A549 (cell line): Measurements from ENCODE around the gene PWP1. TPM values are rescaled to one million over a fixed set of nuclear protein-coding genes. Genes with fewer than 3 reads are reported as not detected.

ENCODE experiments used
- ATAC-seq, 2 experiments: fragments of 200-7000 bp in 1 of 2; fragments of >200 bp in 1 of 2; cut with Nextera tagmentation in 1 of 2; cut with Tn5 transposase in 1 of 2; 3 replicates each; pipeline versions ENCODE4 v1.8.0 to v1.9.1; 2018 to 2020; ENCODE audit warnings: mild to moderate bottlenecking in 1 of 2, moderate library complexity in 1 of 2
- CTCF ChIA-PET: fragments of 300-600 bp; sonication (Branson Sonifier 250); formaldehyde crosslinking; extraction: SDS; loops from one replicate; lab custom pipeline; 2021; ENCODE audit warnings: antibody characterized with exemption, inconsistent platforms; lab: Yijun Ruan, JAX
- POLR2A ChIA-PET: fragments of 350-600 bp; formaldehyde crosslinking; extraction: SDS; loops from one replicate; lab custom pipeline; 2021; ENCODE audit warnings: antibody characterized with exemption, inconsistent platforms; lab: Yijun Ruan, JAX
- DNase-seq, 2 experiments: peaks; one replicate each; pipeline versions ENCODE4 v3.0.0 to v3.0.0-alpha.2; 2011 to 2016; ENCODE audit warnings: low read depth in 1 of 2, low spot score in 1 of 2
- FAIRE-seq: peaks from 2 replicates; lab custom pipeline; 2011; peaks lifted over from hg19 to GRCh38; lab: Jason Lieb, UNC
- H3K27ac ChIP-seq, 2 experiments: fragments of >200 bp; sonication (Bioruptor Twin); formaldehyde crosslinking; 3 replicates each; pipeline ENCODE4 v1.5.1; 2016 to 2017
- H3K4me1 ChIP-seq: fragments of >200 bp; sonication (Bioruptor Twin); formaldehyde crosslinking; 3 replicates; pipeline ENCODE4 v1.6.1; 2016
- H3K4me2 ChIP-seq: fragments of >200 bp; sonication (Bioruptor Twin); formaldehyde crosslinking; 3 replicates; pipeline ENCODE4 v1.6.1; 2016
- H3K4me3 ChIP-seq: fragments of >200 bp; sonication (Bioruptor Twin); formaldehyde crosslinking; 3 replicates; pipeline ENCODE4 v1.5.1; 2016
- H3K9me3 ChIP-seq: fragments of >200 bp; sonication (Bioruptor Twin); formaldehyde crosslinking; 3 replicates; pipeline ENCODE4 v1.6.1; 2016
- CBX2 ChIP-seq: fragments of 200-600 bp; sonication (generic); IDR thresholded peaks from 2 replicates; pipeline ENCODE4 v1.6.1; 2016; ENCODE audit warnings: low read depth, mild to moderate bottlenecking, borderline replicate concordance
- CBX8 ChIP-seq: fragments of 200-600 bp; sonication (generic); IDR thresholded peaks from 2 replicates; pipeline ENCODE4 v1.6.1; 2016
- CEBPB ChIP-seq, 2 experiments: fragments of >200 bp in 1 of 2; sonication (Bioruptor Twin) in 1 of 2; formaldehyde crosslinking in 1 of 2; IDR thresholded peaks; 2 replicates each; pipeline ENCODE4 v1.6.1; 2012 to 2016
- CHD2 ChIP-seq: fragments of 150-350 bp; IDR thresholded peaks from 2 replicates; pipeline ENCODE4 v1.6.1; 2014; ENCODE audit warnings: low read length; ENCODE audit not compliant: partially characterized antibody
- CTCF ChIP-seq: fragments of >200 bp; sonication (Bioruptor Twin); formaldehyde crosslinking; IDR thresholded peaks from 3 replicates; pipeline ENCODE4 v1.5.1; 2016
- E2F6 ChIP-seq: IDR thresholded peaks from 2 replicates; pipeline ENCODE4 v1.6.1; 2012; ENCODE audit warnings: low read depth, borderline replicate concordance
- ELK1 ChIP-seq: fragments of 150-350 bp; IDR thresholded peaks from 2 replicates; pipeline ENCODE4 v1.6.1; 2014; ENCODE audit warnings: low read depth, mild to moderate bottlenecking, low read length
- EP300 ChIP-seq, 2 experiments: fragments of >200 bp; sonication (Bioruptor Twin); formaldehyde crosslinking; IDR thresholded peaks; 2 replicates in 1 of 2; 3 replicates in 1 of 2; pipeline ENCODE4 v1.6.1; 2016 to 2017
- ESRRA ChIP-seq: fragments of 150-350 bp; IDR thresholded peaks from 2 replicates; pipeline ENCODE4 v1.6.1; 2014; ENCODE audit warnings: mild to moderate bottlenecking, low read length, borderline replicate concordance
- FOSB ChIP-seq: fragments of 250-450 bp; sonication (Bioruptor Pico); IDR thresholded peaks from 2 replicates; pipeline ENCODE4 v1.5.0; 2020; ENCODE audit warnings: mild to moderate bottlenecking, moderate library complexity
- FOXS1 ChIP-seq: fragments of 250-450 bp; sonication (Bioruptor Pico); IDR thresholded peaks from 2 replicates; pipeline ENCODE4 v1.5.0; 2020; ENCODE audit warnings: mild to moderate bottlenecking, moderate library complexity
- GATA3 ChIP-seq: IDR thresholded peaks from 2 replicates; pipeline ENCODE4 v1.6.1; 2012; ENCODE audit warnings: borderline replicate concordance
- HDAC2 ChIP-seq: fragments of 200-600 bp; sonication (generic); IDR thresholded peaks from 2 replicates; pipeline ENCODE4 v1.6.1; 2016
- MAZ ChIP-seq: fragments of 150-350 bp; IDR thresholded peaks from 2 replicates; pipeline ENCODE4 v1.6.1; 2014; ENCODE audit warnings: antibody characterized with exemption, low read depth, low read length, borderline replicate concordance
- MYC ChIP-seq: IDR thresholded peaks from 2 replicates; pipeline ENCODE4 v1.6.1; 2012; ENCODE audit warnings: mild to moderate bottlenecking, inconsistent platforms, low read length, improper control_type of control experiment, borderline replicate concordance
- PHF8 ChIP-seq: fragments of 200-600 bp; sonication (generic); IDR thresholded peaks from 2 replicates; pipeline ENCODE4 v1.6.1; 2016; ENCODE audit warnings: low read depth, mild to moderate bottlenecking, antibody characterized with exemption, moderate library complexity, borderline replicate concordance
- RNF2 ChIP-seq: fragments of 200-600 bp; sonication (generic); IDR thresholded peaks from 2 replicates; pipeline ENCODE4 v1.6.1; 2016; ENCODE audit warnings: low read depth, mild to moderate bottlenecking, antibody characterized with exemption, moderate library complexity, borderline replicate concordance
- SMC3 ChIP-seq: fragments of >200 bp; sonication (Bioruptor Twin); formaldehyde crosslinking; IDR thresholded peaks from 3 replicates; pipeline ENCODE4 v1.6.1; 2018; ENCODE audit warnings: inconsistent platforms
- SREBF2 ChIP-seq: fragments of 450-650 bp; IDR thresholded peaks from 2 replicates; pipeline ENCODE4 v1.6.1; 2014; ENCODE audit warnings: mild to moderate bottlenecking, moderate library complexity
- ZFP36 ChIP-seq: fragments of 450-650 bp; IDR thresholded peaks from 2 replicates; pipeline ENCODE4 v1.6.1; 2014; ENCODE audit warnings: borderline replicate concordance; ENCODE audit not compliant: partially characterized antibody
- ZNF302 ChIP-seq: fragments of 250-450 bp; sonication (Bioruptor Pico); IDR thresholded peaks from 2 replicates; pipeline ENCODE4 v1.9.0; 2021; ENCODE audit warnings: inconsistent platforms, mild to moderate bottlenecking, moderate library complexity
- WGBS: methylation state at CpG from one replicate; pipeline ENCODE4 v1.1.6; 2017; ENCODE audit errors: missing lambda C conversion rate; 5-methylcytosine and 5-hydroxymethylcytosine counted together
- polyA plus RNA-seq, 4 experiments: library from polyadenylated mRNA; depleted of rRNA in 3 of 4; stranded (reverse); fragments of >200 nt; fragmentation: RNase III in 1 of 4; extraction: RNeasy Plus Mini Kit Qiagen cat#74134 plus additional on column Dnase treatment in 1 of 4; gene quantifications; 2 replicates in 3 of 4; 3 replicates in 1 of 4; pipeline ENCODE4 v1.2.3, GENCODE V29; 2011 to 2017

PWP1 gene
- polyA plus RNA-seq, 2 of the 4 experiments (the other 2 are of a cell fraction) = 132 to 191 TPM

- POLR2A ChIA-PET = no interaction called here
These were observed 50.2 kb downstream of the PWP1 start for GRCh38 chr12:107735763-107736162.

GRCh38 chr12:107736914-107737313, 51.3 kb downstream of the PWP1 start:
- Histone ChIP-seq H3K4me2 (no peak overlapping the region), H3K4me3 (no peak overlapping the region), H3K9me3 (no peaks in the 10 kb centered on the region), H3K27ac (no peak overlapping the region), H3K4me1 (no peaks in the 10 kb centered on the region)
- no peak for DNase-seq
- ATAC-seq = no peak
- POLR2A ChIA-PET = no interaction called here
- no peak for TF ChIP-seq EP300 (IDR thresholded peaks at IDR 0.05)
- TF ChIP-seq ZFP36 = no peak
- no peak for TF ChIP-seq SMC3
- no peak for TF ChIP-seq HDAC2
- no peak for TF ChIP-seq CEBPB (IDR thresholded peaks at IDR 0.05)
- no peak for TF ChIP-seq ZNF302 (CRISPR knock-in tag)
- no peak for TF ChIP-seq FOXS1 (CRISPR knock-in tag)
- TF ChIP-seq E2F6 = no peak
- TF ChIP-seq MYC = no peak
- TF ChIP-seq CBX8 = no peak
- no peak for TF ChIP-seq FOSB (CRISPR knock-in tag)
- no peak for TF ChIP-seq CTCF
- no peak for TF ChIP-seq ELK1
- no peak for TF ChIP-seq GATA3
- no peak for TF ChIP-seq ESRRA
- no peak for TF ChIP-seq PHF8
- TF ChIP-seq CHD2 = no peak
- TF ChIP-seq CBX2 = no peak
- no peak for TF ChIP-seq RNF2
- no peak for FAIRE-seq
- 92% methylated on average over 4 of the region's 4 CpGs for WGBS
- CTCF ChIA-PET = no interaction called here

More at GRCh38 chr12:107735763-107736162, 50.2 kb downstream of the PWP1 start:
- TF ChIP-seq EP300 (IDR thresholded peaks at IDR 0.05) = no peak
- 93% methylated on average over 2 of the region's 2 CpGs for WGBS
- no peaks in the 10 kb centered on the region for H3K9me3 ChIP-seq
- no peak overlapping the region for H3K4me3 ChIP-seq
- ATAC-seq (no peak), DNase-seq (no peak), FAIRE-seq (no peak)
- H3K4me1 ChIP-seq = no peaks in the 10 kb centered on the region
- CTCF ChIA-PET = interaction anchor here (0.7 to 1.8 kb wide), 2 partner anchors 60 to 150 kb away, joined by 3 to 6 read pairs; no protein-coding TSS in a partner anchor
- no peak overlapping the region for H3K27ac ChIP-seq
- H3K4me2 ChIP-seq = no peak overlapping the region

- ChIA-PET CTCF (interaction anchor here (0.6 to 0.7 kb wide), 2 partner anchors 10 to 137 kb away, joined by 3 read pairs; no protein-coding TSS in a partner anchor), POLR2A (interaction anchor here (0.7 kb wide), 1 partner anchor 792 kb away, joined by 3 read pairs; no protein-coding TSS in a partner anchor)
- ATAC-seq (no peak), DNase-seq (no peak)
- H3K27ac ChIP-seq = no peak overlapping the region
- no peak for TF ChIP-seq SREBF2
- TF ChIP-seq MYC = no peak
- TF ChIP-seq MAZ = no peak
- TF ChIP-seq PHF8 = no peak
- TF ChIP-seq CBX2 = no peak
- TF ChIP-seq, all 56 proteins: peak for 0
- no peak overlapping the region for H3K4me2 ChIP-seq
- H3K4me1 ChIP-seq = no peaks in the 10 kb centered on the region
- H3K9me3 ChIP-seq = no peaks in the 10 kb centered on the region
- FAIRE-seq = no peak
- WGBS = 68% methylated on average over 6 of the region's 6 CpGs
- no peak overlapping the region for H3K4me3 ChIP-seq
These were observed 62.9 kb downstream of the PWP1 start for GRCh38 chr12:107748472-107748871.
